ENCODE measurements around the gene LBH. TPM values are rescaled to one million over a fixed set of nuclear protein-coding genes. Genes with fewer than 3 reads are reported as not detected.
A peak's percentile ranks its signal among the peaks of the same experiment; 100 is the strongest.

The LBH gene
- total and polyA plus RNA-seq, 10 donors, result 48.7 to 178 (median 116) TPM

- Histone ChIP-seq H3K4me3 (no peak overlapping the region), H3K27ac (peak overlapping the region in 3 of 8 donors; percentile 5 to 82 (median 34)), H3K9me3 (peaks cover 0 to 14% (median 10%) of the 10 kb centered on the region in 8 donors), H3K27me3 (replicated peaks in 1 of 7) (no peaks in the 10 kb centered on the region), H3K36me3 (peaks cover 4 to 55% (median 41%) of the 10 kb centered on the region in 6 donors), H3K4me1 (peaks cover 6 to 73% (median 31%) of the 10 kb centered on the region in 6 donors)
- TF ChIP-seq CTCF (IDR thresholded peaks at IDR 0.05 in 8 of 11, conservative IDR thresholded peaks at IDR 0.05 in 3 of 11) (no peak), POLR2A (IDR thresholded peaks at IDR 0.05) (no peak), POLR2AphosphoS5 (IDR thresholded peaks at IDR 0.05) (no peak)
- 75 to 91% (median 85%) methylated on average over 2 of the region's 2 CpGs for WGBS, 5 donors
- no peak for DNase-seq
- intact Hi-C loops (cut with DNase I; ENCODE audit: low total_unique reads), result no loop called here
Measured at GRCh38 chr2:30260941-30261340, 29.6 kb downstream of the LBH start.

GRCh38 chr2:30261695-30262211 is 30.4 kb downstream of the LBH start:
- intact Hi-C loops (cut with DNase I; ENCODE audit: low total_unique reads), result no loop called here
- Histone ChIP-seq H3K36me3 (peaks cover 4 to 46% (median 34%) of the 10 kb centered on the region in 6 donors), H3K4me3 (no peak overlapping the region), H3K27ac (peak overlapping the region in 2 of 8 donors; percentile 6 to 23), H3K4me1 (peaks cover 14 to 73% (median 38%) of the 10 kb centered on the region in 6 donors), H3K9me3 (peaks cover 0 to 14% (median 10%) of the 10 kb centered on the region in 8 donors), H3K27me3 (replicated peaks in 1 of 7) (no peaks in the 10 kb centered on the region)
- TF ChIP-seq CTCF (IDR thresholded peaks at IDR 0.05 in 8 of 11, conservative IDR thresholded peaks at IDR 0.05 in 3 of 11), result no peak
- no peak for TF ChIP-seq POLR2A (IDR thresholded peaks at IDR 0.05)
- TF ChIP-seq POLR2AphosphoS5 (IDR thresholded peaks at IDR 0.05), result no peak
- no peak for DNase-seq

GRCh38 chr2:30262716-30263309 is 31.5 kb downstream of the LBH start:
- peaks cover 0 to 14% (median 10%) of the 10 kb centered on the region in 8 donors for H3K9me3 ChIP-seq
- H3K36me3 ChIP-seq, result peaks cover 4 to 36% (median 24%) of the 10 kb centered on the region in 6 donors
- intact Hi-C loops (cut with DNase I; ENCODE audit: low total_unique reads), result no loop called here
- 86 to 98% (median 96%) methylated on average over 5 of the region's 5 CpGs for WGBS, 5 donors
- H3K27me3 ChIP-seq (replicated peaks in 1 of 7), result no peaks in the 10 kb centered on the region
- no peak overlapping the region for H3K4me3 ChIP-seq
- no peak for DNase-seq
- H3K4me1 ChIP-seq, result peaks cover 25 to 73% (median 49%) of the 10 kb centered on the region in 6 donors
- no peak for TF ChIP-seq CTCF (IDR thresholded peaks at IDR 0.05 in 8 of 11, conservative IDR thresholded peaks at IDR 0.05 in 3 of 11)
- no peak for TF ChIP-seq POLR2AphosphoS5 (IDR thresholded peaks at IDR 0.05)
- H3K27ac ChIP-seq, result peak overlapping the region in 4 of 8 donors; percentile 6 to 23 (median 14)

GRCh38 chr2:30264274-30264673 is 32.9 kb downstream of the LBH start:
- Histone ChIP-seq H3K27me3 (replicated peaks in 1 of 7) (no peaks in the 10 kb centered on the region), H3K36me3 (peaks cover 0 to 21% (median 9%) of the 10 kb centered on the region in 6 donors), H3K4me1 (peaks cover 25 to 68% (median 51%) of the 10 kb centered on the region in 6 donors), H3K9me3 (peaks cover 0 to 14% (median 10%) of the 10 kb centered on the region in 8 donors), H3K4me3 (no peak overlapping the region), H3K27ac (peak overlapping the region in 6 of 8 donors; percentile 66 to 90 (median 80))
- TF ChIP-seq POLR2AphosphoS5 (IDR thresholded peaks at IDR 0.05), result no peak
- no peak for TF ChIP-seq POLR2A (IDR thresholded peaks at IDR 0.05)
- no peak for TF ChIP-seq CTCF (IDR thresholded peaks at IDR 0.05 in 8 of 11, conservative IDR thresholded peaks at IDR 0.05 in 3 of 11)
- 66 to 75% (median 71%) methylated on average over 3 of the region's 3 CpGs for WGBS, 5 donors
- no peak for DNase-seq
- intact Hi-C loops (cut with DNase I; ENCODE audit: low total_unique reads), result no loop called here
